PC-3 (cell line): Measurements from ENCODE around the gene SDC1. TPM values are rescaled to one million over a fixed set of nuclear protein-coding genes. Genes with fewer than 3 reads are reported as not detected.

Experiments
- ATAC-seq: fragments of 200-7000 bp; cut with Tn5 transposase; 2 replicates; pipeline ENCODE4 v1.9.1; 2020; ENCODE audit warnings: mild to moderate bottlenecking, moderate library complexity
- BruUV-seq: library from RNA; stranded (reverse); fragments of 400-500 nt; replicated peaks from 2 replicates; lab custom pipeline; 2021; lab: Mats Ljungman, UMichigan
- CTCF ChIA-PET: fragments of 300-600 bp; sonication (Branson Sonifier 250); formaldehyde crosslinking; loops from one replicate; lab custom pipeline; 2022; ENCODE audit warnings: antibody characterized with exemption; lab: Charles Lee
- POLR2A ChIA-PET: fragments of 300-600 bp; sonication (Branson Sonifier 250); formaldehyde crosslinking; loops from one replicate; lab custom pipeline; 2022; ENCODE audit warnings: antibody characterized with exemption; ENCODE audit not compliant: unreplicated experiment; lab: Charles Lee
- DNase-seq: peaks from one replicate; pipeline ENCODE4 v3.0.0-alpha.2; 2015
- H2AFZ ChIP-seq: fragments of 300-600 bp; sonication (generic); 2 replicates; pipeline ENCODE4 v1.6.0; 2016; ENCODE audit warnings: antibody characterized with exemption, low read length
- H3F3A ChIP-seq: fragments of 300-600 bp; sonication (generic); one replicate; pipeline ENCODE4 v1.6.0; 2017; ENCODE audit warnings: antibody characterized with exemption, low read length, control low read depth, mild to moderate bottlenecking; ENCODE audit not compliant: unreplicated experiment
- H3K27ac ChIP-seq: fragments of 300-600 bp; sonication (generic); 2 replicates; pipeline ENCODE4 v1.5.1; 2016; ENCODE audit warnings: mild to moderate bottlenecking, low read length
- H3K27me3 ChIP-seq: fragments of 300-600 bp; sonication (generic); 2 replicates; pipeline ENCODE4 v1.6.1; 2016; ENCODE audit warnings: low read length, mixed read lengths
- H3K36me3 ChIP-seq: fragments of 300-600 bp; sonication (generic); 2 replicates; pipeline ENCODE4 v1.6.1; 2016; ENCODE audit warnings: low read depth, mixed run types, low read length, mixed read lengths
- H3K4me1 ChIP-seq: fragments of 300-600 bp; sonication (generic); 2 replicates; pipeline ENCODE4 v1.5.1; 2016; ENCODE audit warnings: low read length; ENCODE audit not compliant: insufficient read depth
- H3K4me2 ChIP-seq: fragments of 300-600 bp; sonication (generic); 2 replicates; pipeline ENCODE4 v1.6.0; 2016; ENCODE audit warnings: low read length
- H3K4me3 ChIP-seq: fragments of 300-600 bp; sonication (generic); 2 replicates; pipeline ENCODE4 v1.5.1; 2016; ENCODE audit warnings: mild to moderate bottlenecking, low read length, mixed read lengths
- H3K79me2 ChIP-seq: fragments of 300-600 bp; sonication (generic); 2 replicates; pipeline ENCODE4 v1.6.1; 2017; ENCODE audit warnings: low read length, mixed read lengths
- H3K9ac ChIP-seq: fragments of 300-600 bp; sonication (generic); 2 replicates; pipeline ENCODE4 v1.6.0; 2016; ENCODE audit warnings: mild to moderate bottlenecking, low read length
- H3K9me2 ChIP-seq: fragments of 300-600 bp; sonication (generic); replicated peaks from 2 replicates; pipeline ENCODE4 v1.6.1; 2016; ENCODE audit warnings: mixed run types, low read length, mixed read lengths
- H3K9me3 ChIP-seq: fragments of 300-600 bp; sonication (generic); 2 replicates; pipeline ENCODE4 v1.6.1; 2016; ENCODE audit warnings: low read length, mixed read lengths
- H4K20me1 ChIP-seq: fragments of 300-600 bp; sonication (generic); 2 replicates; pipeline ENCODE4 v1.6.1; 2016; ENCODE audit warnings: low read length, mixed read lengths
- CTCF ChIP-seq: fragments of 300-600 bp; sonication (generic); conservative IDR thresholded peaks from 2 replicates; pipeline ENCODE4 v1.5.1; 2017; ENCODE audit warnings: antibody characterized with exemption, low read depth, mild to moderate bottlenecking, low read length
- EZH2 ChIP-seq: fragments of 300-600 bp; sonication (generic); IDR thresholded peaks from one replicate; pipeline ENCODE4 v1.6.1; 2017; ENCODE audit warnings: antibody characterized with exemption, mild to moderate bottlenecking, low read length; ENCODE audit not compliant: unreplicated experiment
- EZH2phosphoT487 ChIP-seq: fragments of 300-600 bp; sonication (generic); IDR thresholded peaks from 2 replicates; pipeline ENCODE4 v1.6.1; 2018; ENCODE audit warnings: mild to moderate bottlenecking, antibody characterized with exemption, low read length, borderline replicate concordance
- intact Hi-C: fragments of 100-400 bp; cut with micrococcal nuclease; formaldehyde crosslinking; loops from 2 replicates; pipeline ENCODE4 v1.9.0; 2023
- total RNA-seq: library from RNA; depleted of rRNA; stranded (reverse); fragments of >200 nt; gene quantifications from 2 replicates; pipeline ENCODE4 v1.2.3, GENCODE V29; 2014

The SDC1 gene
- total RNA-seq, 1 experiment from 2014 or later, result 358 TPM

DNA sequence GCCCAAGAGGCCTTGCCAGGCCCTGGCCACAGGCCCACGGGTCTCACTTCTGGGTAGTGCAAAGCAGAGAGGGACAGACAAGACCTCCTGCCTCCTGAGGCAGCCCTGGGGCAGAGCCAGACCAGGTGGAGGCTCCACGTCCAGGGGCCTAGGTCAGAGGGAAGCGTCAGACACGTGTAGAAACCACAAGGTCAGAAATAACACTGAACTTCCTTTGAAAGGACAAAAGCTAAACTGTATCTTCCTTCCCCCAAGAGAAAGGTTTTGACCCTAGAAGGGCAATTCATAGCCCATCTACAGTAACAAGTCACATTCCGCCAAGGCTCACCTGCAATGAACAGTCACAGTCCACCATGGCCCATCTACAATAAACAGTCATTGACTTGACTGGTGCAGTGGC is 17.9 kb downstream of the SDC1 start:
- ATAC-seq (no peak), DNase-seq (no peak)
- CTCF ChIA-PET, result no interaction called here
- TF ChIP-seq EZH2phosphoT487 (no peak), CTCF (no peak), EZH2 (no peak)
- peaks cover 31% of the 10 kb centered on the region; the same call in 1 of the 2 replicates for H4K20me1 ChIP-seq
- H3K27ac ChIP-seq, result no peak overlapping the region
- no TSS peak for BruUV-seq
- peaks cover 35% of the 10 kb centered on the region for H3K36me3 ChIP-seq
- no peaks in the 10 kb centered on the region for H3K4me1 ChIP-seq
- H3K79me2 ChIP-seq, result peaks cover 64% of the 10 kb centered on the region
- no peaks in the 10 kb centered on the region for H3K27me3 ChIP-seq
- no peaks in the 10 kb centered on the region for H3F3A ChIP-seq
- no peak overlapping the region for H3K9ac ChIP-seq
- POLR2A ChIA-PET, result no interaction called here
- no peak overlapping the region for H3K4me2 ChIP-seq
- H3K4me3 ChIP-seq, result no peak overlapping the region
- intact Hi-C loops, result no loop called here
- no peak overlapping the region for H2AFZ ChIP-seq
- H3K9me2 ChIP-seq, result no peaks in the 10 kb centered on the region
- H3K9me3 ChIP-seq, result no peaks in the 10 kb centered on the region

DNA sequence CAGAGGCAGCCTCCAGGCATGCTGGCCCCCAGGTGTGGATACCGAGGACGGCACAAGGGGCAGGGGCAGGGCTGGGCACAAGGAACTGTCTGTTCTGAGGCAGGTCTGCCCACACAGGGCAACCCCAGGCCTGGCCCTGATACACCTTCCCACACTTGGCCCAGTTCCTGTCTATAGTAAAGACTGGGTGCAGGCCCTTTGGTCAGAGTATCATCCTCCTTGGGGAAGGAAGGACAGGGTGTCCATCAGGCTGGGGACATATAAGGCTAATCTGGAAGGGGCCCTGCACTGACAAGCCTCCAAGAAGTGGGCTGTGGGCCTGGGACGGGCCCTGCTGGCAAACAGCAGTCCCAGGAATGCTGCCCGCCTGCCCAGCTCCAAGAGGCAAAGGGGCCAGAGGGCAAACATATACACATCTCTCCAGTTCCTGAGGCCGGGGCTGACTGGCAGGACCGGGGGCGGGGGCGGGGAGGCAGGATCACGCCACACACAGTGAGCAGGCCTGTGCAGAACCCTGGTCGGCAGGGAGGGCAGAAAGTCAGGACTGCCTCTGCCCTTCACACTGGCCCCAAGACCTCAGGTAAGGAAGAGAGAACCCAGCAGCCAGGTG is 18.9 kb downstream of the SDC1 start:
- intact Hi-C loops, result no loop called here
- Histone ChIP-seq H3F3A (no peaks in the 10 kb centered on the region), H3K27me3 (no peaks in the 10 kb centered on the region), H3K4me3 (no peak overlapping the region), H3K9me2 (no peaks in the 10 kb centered on the region), H3K4me1 (no peaks in the 10 kb centered on the region), H3K4me2 (no peak overlapping the region), H3K9me3 (no peaks in the 10 kb centered on the region), H3K27ac (no peak overlapping the region), H3K9ac (no peak overlapping the region), H2AFZ (no peak overlapping the region), H3K79me2 (peaks cover 53% of the 10 kb centered on the region), H3K36me3 (peaks cover 41% of the 10 kb centered on the region), H4K20me1 (peaks cover 29% of the 10 kb centered on the region; the same call in 1 of the 2 replicates)
- ChIA-PET POLR2A (no interaction called here), CTCF (no interaction called here)
- ATAC-seq (no peak), DNase-seq (no peak)
- TF ChIP-seq EZH2phosphoT487 (no peak), CTCF (no peak), EZH2 (no peak)
- BruUV-seq, result no TSS peak

DNA sequence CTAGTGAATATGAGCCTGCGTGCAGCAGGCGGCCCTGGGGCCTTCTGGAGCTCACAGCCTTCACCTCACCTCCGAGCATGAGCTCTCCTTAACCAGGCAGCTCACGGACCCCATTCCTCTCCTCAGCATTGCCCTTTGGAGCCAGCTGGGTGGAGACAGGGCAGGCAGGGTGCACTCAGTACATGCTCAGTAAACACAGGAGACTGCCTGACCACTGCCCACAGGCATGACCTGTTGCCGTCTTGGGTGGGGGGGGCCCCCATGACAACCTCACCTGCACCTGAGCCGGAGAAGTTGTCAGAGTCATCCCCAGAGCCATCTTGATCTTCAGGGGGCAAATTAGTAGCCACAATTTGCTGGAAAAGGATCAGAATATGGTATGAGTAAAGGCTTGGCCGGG is 19.9 kb downstream of the SDC1 start:
- H2AFZ ChIP-seq, result no peak overlapping the region
- no peaks in the 10 kb centered on the region for H3K27me3 ChIP-seq
- ChIA-PET CTCF (interaction anchor here (0.7 kb wide), 1 partner anchor 25 kb away, joined by 3 read pairs; no protein-coding TSS in a partner anchor), POLR2A (interaction anchor here (0.6 to 0.9 kb wide), 2 partner anchors 8 to 20 kb away, joined by 3 to 4 read pairs; partner anchors contain the start of gene SDC1)
- H3K4me2 ChIP-seq, result no peak overlapping the region
- H3F3A ChIP-seq, result no peaks in the 10 kb centered on the region
- peaks cover 28% of the 10 kb centered on the region; the same call in 1 of the 2 replicates for H4K20me1 ChIP-seq
- H3K4me3 ChIP-seq, result no peak overlapping the region
- H3K9me3 ChIP-seq, result no peaks in the 10 kb centered on the region
- intact Hi-C loops, result no loop called here
- peaks cover 44% of the 10 kb centered on the region for H3K79me2 ChIP-seq
- no peaks in the 10 kb centered on the region for H3K9me2 ChIP-seq
- no peak for DNase-seq
- peaks cover 44% of the 10 kb centered on the region for H3K36me3 ChIP-seq
- ATAC-seq, result no peak
- H3K4me1 ChIP-seq, result no peaks in the 10 kb centered on the region
- BruUV-seq, result no TSS peak
- no peak overlapping the region for H3K27ac ChIP-seq
- no peak for TF ChIP-seq EZH2
- TF ChIP-seq EZH2phosphoT487, result no peak
- no peak for TF ChIP-seq CTCF
- no peak overlapping the region for H3K9ac ChIP-seq
